Stimulated activated CD4-positive, alpha-beta T cell treated with anti-CD3 and anti-CD28 coated beads, Interleukin-15, amount 100 ng/mL, for 48 hours (primary cell): ENCODE data around the gene SLC1A4.
A peak's percentile ranks its signal among the peaks of the same experiment; 100 is the strongest.
"Not testable (repeated sequence)": the region's sequence is repeated elsewhere in the genome, so short reads cannot be mapped to it uniquely, and the experiment has no call there.

Source experiments
- DNase-seq, 2 donors: peaks; one replicate each; pipeline ENCODE4 v3.0.0-alpha.2; 2020; ENCODE audit warnings: low read depth in 2 of 2

Gene SLC1A4

DNA sequence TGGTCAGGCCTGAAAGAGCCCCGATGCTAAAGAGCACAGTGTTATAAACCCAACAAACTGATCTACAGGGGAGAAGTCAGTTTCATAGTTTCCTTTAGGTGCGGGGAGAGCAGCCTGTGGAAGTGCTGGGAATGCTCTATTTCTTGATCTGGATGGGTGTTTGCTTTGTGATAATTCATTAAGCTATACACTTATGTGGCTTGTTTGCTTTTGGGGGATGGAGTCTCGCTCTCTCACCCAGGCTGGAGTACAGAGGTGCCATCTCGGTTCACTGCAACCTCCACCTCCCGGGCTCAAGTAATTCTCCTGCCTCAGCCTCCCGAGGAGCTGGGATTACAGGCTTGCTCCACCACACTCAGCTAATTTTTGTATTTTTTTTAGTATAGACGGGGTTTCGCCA is 37.0 kb downstream of the SLC1A4 start:
- DNase-seq = no peak

DNA sequence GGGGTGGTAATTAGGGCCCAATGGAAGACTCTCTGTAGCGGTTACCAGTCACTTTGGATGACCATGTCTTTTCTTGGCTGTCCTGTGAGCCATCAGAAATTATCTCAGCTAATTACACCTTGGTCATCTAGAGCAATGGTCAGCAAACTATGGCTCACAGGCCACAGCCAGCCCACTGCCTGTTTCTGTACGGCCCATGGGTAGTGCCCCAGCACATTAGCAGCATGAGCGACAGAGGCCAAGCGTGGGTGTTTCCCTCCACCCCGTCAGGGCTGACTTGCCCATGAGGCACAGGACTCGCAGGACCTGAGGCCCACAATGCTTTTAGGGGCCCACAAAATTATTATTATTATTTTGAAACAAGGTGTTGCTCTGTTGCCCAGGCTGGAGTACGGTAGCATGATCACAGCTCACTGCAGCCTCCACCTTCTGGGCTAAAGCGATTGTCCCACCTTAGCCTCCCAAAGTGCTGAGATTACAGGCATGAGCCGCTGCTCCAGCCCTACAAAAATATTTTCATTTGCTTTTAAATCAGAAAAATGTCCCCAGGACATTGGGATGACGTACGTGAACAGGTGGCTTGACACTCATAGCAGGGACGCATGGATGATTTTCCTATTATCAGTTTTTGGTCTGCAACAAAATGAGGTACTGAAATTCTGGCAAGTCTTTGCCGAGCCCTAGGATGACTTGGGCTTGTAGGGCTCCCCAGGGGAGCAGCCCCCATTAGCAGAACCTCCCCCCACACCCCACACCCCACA is 37.7 kb downstream of the SLC1A4 start:
- no peak for DNase-seq

DNA sequence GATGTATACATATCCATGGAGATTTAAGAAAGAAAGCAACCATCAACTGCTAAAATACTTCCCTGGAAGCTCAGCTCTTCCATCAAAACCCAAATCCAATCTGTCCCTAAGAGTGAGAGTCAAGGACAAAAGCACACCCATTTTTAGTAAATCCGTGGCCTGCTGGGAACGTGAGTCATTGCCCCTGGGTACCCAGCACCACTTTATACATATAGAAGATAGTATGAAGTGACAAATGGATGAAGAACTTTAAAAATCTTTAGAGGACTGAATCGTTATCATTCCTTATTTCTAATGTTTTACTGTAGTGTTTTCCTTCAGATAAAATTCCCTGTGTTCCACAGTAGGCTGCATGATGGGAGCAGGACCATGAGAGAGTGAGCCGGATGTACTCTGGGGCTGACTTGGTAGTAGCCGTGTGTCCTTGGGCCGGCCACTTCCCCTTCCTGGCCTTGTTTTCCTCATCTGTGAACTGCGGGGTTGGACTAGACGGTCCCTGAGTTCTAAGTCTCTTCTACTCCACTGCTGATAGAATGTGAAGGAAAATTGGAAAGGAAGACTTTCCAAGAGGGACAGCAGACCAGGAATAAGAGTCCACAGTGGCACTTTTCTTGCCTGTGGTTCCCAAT is 38.5 kb downstream of the SLC1A4 start:
- DNase-seq = no peak

DNA sequence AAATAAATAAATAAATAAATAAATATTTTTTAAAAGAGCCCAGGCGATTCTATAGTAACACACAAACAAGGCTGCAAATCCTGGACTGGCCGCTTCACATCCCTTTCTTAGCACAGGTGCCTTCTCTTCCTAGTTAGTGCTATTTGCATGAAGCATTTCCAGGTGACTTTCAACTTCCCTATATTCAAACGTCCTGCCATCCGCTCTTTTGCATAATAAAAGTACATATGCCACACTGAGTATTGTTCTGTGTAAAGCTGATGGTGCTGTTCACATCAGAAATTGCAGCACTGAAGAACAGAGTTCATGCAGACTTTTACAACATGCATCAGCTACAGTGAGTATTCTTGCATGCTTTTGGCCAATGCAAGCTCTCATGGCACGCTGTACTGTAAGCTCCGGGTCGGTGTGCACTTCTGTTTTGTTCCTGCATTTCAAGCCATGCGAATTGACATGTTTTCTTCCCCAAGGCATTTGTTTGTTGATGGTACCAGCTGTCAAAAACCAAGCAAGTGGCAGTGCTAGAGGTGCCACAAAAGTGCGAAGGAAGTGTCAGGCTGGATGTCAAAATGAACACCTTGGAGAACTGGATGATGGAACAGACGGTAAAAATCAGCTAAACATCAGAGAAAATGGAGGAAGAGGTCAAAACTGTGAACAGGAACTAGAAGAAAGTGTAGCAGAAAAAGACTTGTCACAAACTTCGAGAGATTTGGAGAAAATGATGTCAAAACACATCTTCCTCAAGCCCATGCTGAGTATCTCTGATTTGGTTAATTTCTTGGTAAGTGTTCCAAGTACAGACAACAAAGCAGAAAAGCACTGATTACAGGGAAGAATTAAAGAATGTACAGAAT is 41.5 kb downstream of the SLC1A4 start:
- no peak for DNase-seq

- DNase-seq = no peak
Measured at GRCh38 chr2:65031341-65032018, 42.3 kb downstream of the SLC1A4 start.

DNA sequence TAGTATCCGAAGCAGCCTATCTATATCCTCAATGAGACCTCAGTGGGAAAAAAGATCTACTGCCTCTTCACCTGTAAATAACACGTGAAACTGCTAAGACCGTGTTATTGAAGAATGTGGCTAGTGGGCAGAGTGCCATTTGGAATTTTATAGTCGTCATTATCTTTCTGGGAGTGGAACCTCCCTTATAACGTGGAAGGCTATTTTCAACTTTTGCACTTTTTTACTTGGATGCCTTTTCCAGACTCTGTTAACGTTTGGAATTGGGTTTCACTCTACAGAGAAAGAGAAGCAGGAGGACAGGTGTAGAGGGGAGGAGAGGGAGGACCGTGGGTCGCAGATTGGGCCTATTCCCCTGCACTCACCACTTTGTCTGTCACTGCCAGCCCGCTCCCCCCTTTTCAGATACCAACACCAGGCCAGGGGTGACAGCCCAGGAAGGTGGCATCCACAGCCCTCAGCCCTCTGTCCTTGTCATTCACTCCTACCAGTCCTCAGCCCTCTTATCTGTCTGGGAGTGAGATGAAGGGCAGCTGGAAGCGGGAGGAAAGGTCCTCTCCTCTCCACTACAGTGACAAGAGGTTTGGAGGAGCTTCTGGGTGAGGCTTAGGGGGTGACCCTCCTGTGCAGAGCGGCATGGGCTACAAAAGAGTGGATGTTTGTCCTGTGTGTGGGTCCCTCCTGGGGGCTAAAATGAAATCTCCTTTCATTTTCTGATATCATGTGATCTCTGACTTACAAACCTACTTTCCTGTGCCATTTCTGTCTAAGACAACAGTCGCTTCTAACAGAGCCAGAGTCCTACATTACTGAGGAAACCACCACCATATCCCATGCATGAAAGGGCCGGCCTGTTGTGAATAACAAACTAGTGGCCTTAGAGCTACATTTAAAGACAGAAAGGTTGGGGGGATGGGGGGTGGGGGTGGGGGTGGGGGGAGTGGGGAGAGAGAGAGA is 43.1 kb downstream of the SLC1A4 start:
- DNase-seq = no peak

DNA sequence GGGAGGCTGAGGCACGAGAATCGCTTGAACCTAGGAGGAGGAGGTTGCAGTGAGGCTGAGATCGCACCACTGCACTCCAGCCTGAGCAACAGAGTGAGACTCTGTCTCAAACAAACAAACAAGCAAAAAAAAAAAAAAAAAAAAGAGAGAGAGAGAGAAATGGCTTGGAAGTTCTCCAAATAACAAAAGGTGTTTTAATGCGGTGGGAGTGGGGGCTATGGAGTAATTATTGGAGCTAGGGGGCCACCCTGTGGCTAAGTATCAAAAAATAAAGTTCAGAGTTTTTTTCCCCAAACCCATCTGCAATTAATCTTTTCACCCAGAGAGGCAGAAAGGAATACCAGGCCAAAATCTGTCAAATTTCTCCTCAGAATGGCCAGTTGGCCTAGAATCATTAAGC is 44.0 kb downstream of the SLC1A4 start:
- DNase-seq = no peak

DNA sequence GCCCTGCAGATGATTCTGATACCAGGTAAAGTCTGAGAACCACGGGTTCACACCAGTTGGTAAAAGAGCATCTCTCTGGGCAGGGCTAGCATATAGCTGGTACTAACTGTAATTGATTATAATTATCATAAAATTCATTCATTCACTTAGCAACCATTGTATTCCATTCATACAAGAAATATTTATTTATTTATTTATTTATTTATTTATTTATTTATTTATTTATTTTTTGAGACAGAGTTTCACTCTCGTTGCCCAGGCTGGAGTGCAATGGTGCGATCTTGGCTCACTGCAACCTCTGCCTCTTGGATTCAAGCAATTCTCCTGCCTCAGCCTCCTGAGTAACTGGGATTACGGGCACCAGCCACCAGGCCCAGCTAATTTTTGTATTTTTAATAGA is 44.5 kb downstream of the SLC1A4 start:
- not testable (repeated sequence) for DNase-seq

- DNase-seq = no peak
Measured at GRCh38 chr2:65035351-65035943, 46.2 kb downstream of the SLC1A4 start.

DNA sequence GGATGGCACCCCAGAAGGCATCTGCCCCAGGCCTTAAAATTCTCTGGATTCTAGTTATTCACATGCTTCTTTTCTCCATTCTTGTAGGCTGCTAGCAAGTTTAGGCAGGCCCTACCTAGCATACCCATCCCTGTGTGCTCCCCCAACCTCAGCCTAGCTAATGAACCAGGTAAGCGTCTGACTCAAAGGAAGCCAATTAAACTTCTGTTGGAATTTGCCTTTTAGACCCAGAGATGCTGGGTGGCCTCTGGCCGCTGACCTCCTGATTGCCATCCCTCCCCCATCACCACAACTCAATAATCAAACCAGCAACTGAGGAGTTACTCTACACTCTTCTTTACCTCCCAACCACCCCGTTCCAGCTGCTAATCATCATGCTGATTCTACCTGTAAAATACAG is 48.0 kb downstream of the SLC1A4 start:
- no peak for DNase-seq

DNA sequence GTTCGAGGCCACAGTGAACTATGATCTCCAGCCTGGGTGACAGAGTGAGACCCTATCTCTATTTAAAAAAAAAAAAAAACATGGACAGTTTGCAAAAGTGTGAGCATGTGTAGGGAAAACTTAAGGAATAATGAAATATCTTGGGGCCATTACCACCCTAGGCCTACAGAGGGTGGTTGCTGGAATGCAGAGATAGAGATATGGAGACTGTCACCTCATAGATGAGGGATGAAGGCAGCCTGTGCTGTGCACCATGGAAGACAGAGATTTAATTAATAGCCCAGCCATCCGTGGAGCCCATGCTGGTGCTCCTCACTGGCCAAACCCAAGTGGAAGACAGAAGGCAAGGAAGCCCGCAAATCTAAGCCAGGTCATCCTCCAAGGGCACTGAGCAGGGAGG is 50.4 kb downstream of the SLC1A4 start:
- no peak for DNase-seq

DNA sequence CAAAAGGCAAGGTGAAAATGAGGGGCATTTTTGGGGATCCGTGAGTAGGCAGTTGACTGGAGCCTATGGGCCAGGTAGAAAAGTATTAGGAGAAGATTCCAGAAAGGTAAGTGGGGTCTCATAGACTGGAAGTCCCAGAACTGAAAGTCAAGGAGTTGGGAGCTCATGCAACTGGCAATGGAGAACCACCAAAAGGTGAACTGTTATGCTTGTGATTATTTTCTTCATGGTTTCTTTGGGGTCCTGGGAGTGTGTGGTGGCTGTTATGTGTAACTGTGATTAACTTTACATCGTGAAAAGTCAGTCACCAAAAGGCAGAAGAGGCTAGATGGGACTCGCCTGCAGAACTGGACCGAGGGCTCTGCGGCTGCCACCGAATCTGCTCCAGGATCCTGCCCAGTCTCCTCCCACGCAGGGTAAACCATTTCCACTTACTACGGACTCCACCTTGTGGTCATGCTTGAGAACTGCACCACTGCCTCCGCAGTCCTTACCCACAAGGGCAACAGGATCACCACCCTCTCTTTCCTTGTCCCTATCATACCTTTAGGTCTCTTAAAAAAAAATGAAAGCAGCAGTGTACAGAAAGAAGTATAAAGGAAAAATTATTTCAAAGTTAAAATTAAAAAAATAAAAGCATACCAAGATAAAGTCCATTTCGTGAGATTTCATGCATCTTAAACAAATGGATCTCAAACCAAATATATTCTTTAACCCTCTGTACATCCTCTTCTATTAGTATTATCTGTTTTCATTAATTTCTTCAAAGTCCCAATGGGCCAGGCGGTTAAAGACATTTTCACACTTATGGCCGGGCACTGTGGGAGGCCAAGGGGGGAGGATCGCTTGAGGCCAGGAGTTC is 51.4 kb downstream of the SLC1A4 start:
- DNase-seq = peak; percentile 58 to 63

- DNase-seq = no peak
Measured at GRCh38 chr2:65043001-65043400, 53.8 kb downstream of the SLC1A4 start.

DNA sequence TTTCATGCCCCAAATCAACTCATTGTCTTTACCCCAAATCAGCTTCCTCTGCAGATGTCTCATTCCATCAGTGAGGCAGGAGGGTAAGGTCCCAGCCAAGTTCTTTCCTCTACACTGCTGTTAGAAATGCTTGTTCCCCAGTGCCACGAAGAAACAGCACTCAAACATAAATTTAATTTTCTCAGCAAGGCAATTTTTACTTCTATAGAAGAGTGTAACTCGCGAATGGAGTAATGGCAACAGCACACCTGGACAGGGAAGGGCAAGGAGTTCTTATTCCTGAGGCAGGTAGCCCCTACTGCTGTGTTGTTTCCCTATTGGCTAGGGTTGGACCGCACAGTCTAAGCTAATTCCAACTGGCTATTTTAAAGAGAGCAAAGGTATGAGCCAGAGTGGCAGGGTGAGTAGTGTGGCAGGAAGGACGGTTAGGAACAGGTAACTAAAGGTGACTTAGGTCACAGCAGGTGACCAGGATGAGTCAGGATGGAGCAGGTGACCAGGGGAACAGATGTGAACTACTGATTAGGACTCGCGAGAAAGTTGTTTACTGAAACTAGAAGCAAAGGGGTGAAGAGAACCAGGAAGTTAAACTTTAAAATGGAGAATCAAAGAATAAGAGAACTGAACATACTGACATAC is 55.0 kb downstream of the SLC1A4 start:
- no peak for DNase-seq

DNA sequence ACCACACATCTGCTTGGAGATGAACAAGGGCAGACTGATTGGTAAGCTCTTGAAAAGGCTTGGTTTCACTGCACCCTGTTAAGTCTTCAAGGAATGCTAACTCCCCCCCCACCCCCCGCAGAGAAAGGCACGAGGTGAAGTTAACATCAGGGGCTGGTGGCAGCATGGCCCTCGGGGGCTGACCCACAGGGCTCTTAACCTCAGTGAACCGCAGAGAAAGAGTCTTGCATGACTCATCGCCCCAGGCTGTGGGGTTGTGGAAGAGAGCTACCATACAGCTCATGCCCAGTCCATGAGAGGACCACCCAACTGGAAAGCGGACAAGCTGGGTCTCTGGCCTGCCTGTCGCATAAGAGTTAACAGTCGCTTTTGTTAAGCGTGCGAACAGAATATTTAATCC is 56.5 kb downstream of the SLC1A4 start:
- no peak for DNase-seq

GRCh38 chr2:65046633-65047407 is 57.6 kb downstream of the SLC1A4 start:
- DNase-seq = no peak

DNA sequence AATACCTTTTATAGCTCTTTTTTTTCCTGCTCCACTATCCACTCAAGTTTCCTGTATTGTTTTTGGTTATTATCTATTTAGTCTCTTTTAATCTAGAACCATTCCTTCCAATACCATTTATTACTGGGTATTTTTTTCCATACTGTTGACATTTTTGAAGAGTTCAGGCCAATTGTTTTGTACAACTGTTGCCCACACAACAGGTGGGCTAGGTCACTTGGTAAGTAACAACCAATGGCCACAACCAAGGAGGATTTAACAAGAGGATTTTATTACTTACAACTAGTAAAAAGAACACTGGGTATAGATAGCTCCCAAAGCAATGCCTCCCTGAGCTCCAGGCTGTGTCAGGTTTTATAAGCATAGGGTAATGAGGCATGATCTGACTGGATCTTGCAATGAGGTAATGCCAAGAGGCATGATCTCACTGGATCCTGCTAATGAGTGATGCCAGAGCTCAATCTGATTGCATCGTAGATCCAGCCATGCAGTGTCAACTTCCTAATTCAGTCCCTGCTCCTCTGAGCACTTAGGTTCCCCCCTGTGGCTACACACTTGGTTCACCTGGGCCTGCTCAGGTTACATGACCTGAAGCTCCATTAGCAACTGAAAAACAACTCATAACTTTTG is 59.9 kb downstream of the SLC1A4 start:
- DNase-seq = no peak

- DNase-seq = no peak
Measured at GRCh38 chr2:65050931-65051330, 61.7 kb downstream of the SLC1A4 start.
